ENCODE results near the gene NEUROD4.
"Not testable (repeated sequence)": the region's sequence is repeated elsewhere in the genome, so short reads cannot be mapped to it uniquely, and the experiment has no call there.

NEUROD4 gene

GRCh38 chr12:55019784-55020183 is at the start of gene NEUROD4:
Gene NEUROD4, plus strand, starts transcription at chr12:55019974. Its CDS starts 6,466 bp downstream, at chr12:55026440.
- DNase-seq (ENCODE audit: low read depth in 2 of 3, low spot score in 2 of 3), result no peak

GRCh38 chr12:54970741-54971140 is 49.0 kb upstream of the NEUROD4 start:
- no peak for DNase-seq (ENCODE audit: low read depth in 2 of 3, low spot score in 2 of 3)

- DNase-seq (ENCODE audit: low read depth in 2 of 3, low spot score in 2 of 3), result no peak
Observed at GRCh38 chr12:54973556-54973955, 46.2 kb upstream of the NEUROD4 start.

- DNase-seq (ENCODE audit: low read depth in 2 of 3, low spot score in 2 of 3), result no peak
Observed at GRCh38 chr12:54974279-54974678, 45.5 kb upstream of the NEUROD4 start.

GRCh38 chr12:54975272-54975671 is 44.5 kb upstream of the NEUROD4 start:
- no peak for DNase-seq (ENCODE audit: low read depth in 2 of 3, low spot score in 2 of 3)

- no peak for DNase-seq (ENCODE audit: low read depth in 2 of 3, low spot score in 2 of 3)
Observed at GRCh38 chr12:54975875-54976274, 43.9 kb upstream of the NEUROD4 start.

GRCh38 chr12:54977155-54977554 is 42.6 kb upstream of the NEUROD4 start:
- no peak for DNase-seq (ENCODE audit: low read depth in 2 of 3, low spot score in 2 of 3)

GRCh38 chr12:54977857-54978256 is 41.9 kb upstream of the NEUROD4 start:
- no peak for DNase-seq (ENCODE audit: low read depth in 2 of 3, low spot score in 2 of 3)

GRCh38 chr12:54980341-54980740 is 39.4 kb upstream of the NEUROD4 start:
- DNase-seq (ENCODE audit: low read depth in 2 of 3, low spot score in 2 of 3), result no peak

GRCh38 chr12:54981796-54982195 is 38.0 kb upstream of the NEUROD4 start:
- DNase-seq (ENCODE audit: low read depth in 2 of 3, low spot score in 2 of 3), result no peak

- no peak for DNase-seq (ENCODE audit: low read depth in 2 of 3, low spot score in 2 of 3)
Observed at GRCh38 chr12:54983536-54984101, 36.2 kb upstream of the NEUROD4 start.

GRCh38 chr12:54984658-54985376 is 35.0 kb upstream of the NEUROD4 start, which contains the start of gene TESPA1:
Gene TESPA1, minus strand, starts transcription at chr12:54984762. Its CDS starts 10,200 bp downstream, at chr12:54974562.
- DNase-seq (ENCODE audit: low read depth in 2 of 3, low spot score in 2 of 3), result peak; percentile 46 to 63 (median 51)

- not testable (repeated sequence) for DNase-seq (ENCODE audit: low read depth in 2 of 3, low spot score in 2 of 3)
Observed at GRCh38 chr12:54986773-54987172, 33.0 kb upstream of the NEUROD4 start.

- no peak for DNase-seq (ENCODE audit: low read depth in 2 of 3, low spot score in 2 of 3)
Observed at GRCh38 chr12:54987611-54988231, 32.1 kb upstream of the NEUROD4 start.

- no peak for DNase-seq (ENCODE audit: low read depth in 2 of 3, low spot score in 2 of 3)
Observed at GRCh38 chr12:54988402-54989054, 31.2 kb upstream of the NEUROD4 start.

- DNase-seq (ENCODE audit: low read depth in 2 of 3, low spot score in 2 of 3), result no peak
Observed at GRCh38 chr12:54989829-54990228, 29.9 kb upstream of the NEUROD4 start.

GRCh38 chr12:54991161-54991990 is 28.4 kb upstream of the NEUROD4 start:
- no peak for DNase-seq (ENCODE audit: low read depth in 2 of 3, low spot score in 2 of 3)

GRCh38 chr12:54991991-54992375 is 27.8 kb upstream of the NEUROD4 start:
- no peak for DNase-seq (ENCODE audit: low read depth in 2 of 3, low spot score in 2 of 3)

- no peak for DNase-seq (ENCODE audit: low read depth in 2 of 3, low spot score in 2 of 3)
Observed at GRCh38 chr12:54993181-54993835, 26.5 kb upstream of the NEUROD4 start.

- DNase-seq (ENCODE audit: low read depth in 2 of 3, low spot score in 2 of 3), result no peak
Observed at GRCh38 chr12:54996205-54996604, 23.6 kb upstream of the NEUROD4 start.
